ENCODE results near the gene GALNTL6.
"Not testable (repeated sequence)": the region's sequence is repeated elsewhere in the genome, so short reads cannot be mapped to it uniquely, and the experiment has no call there.

GALNTL6 gene

DNA sequence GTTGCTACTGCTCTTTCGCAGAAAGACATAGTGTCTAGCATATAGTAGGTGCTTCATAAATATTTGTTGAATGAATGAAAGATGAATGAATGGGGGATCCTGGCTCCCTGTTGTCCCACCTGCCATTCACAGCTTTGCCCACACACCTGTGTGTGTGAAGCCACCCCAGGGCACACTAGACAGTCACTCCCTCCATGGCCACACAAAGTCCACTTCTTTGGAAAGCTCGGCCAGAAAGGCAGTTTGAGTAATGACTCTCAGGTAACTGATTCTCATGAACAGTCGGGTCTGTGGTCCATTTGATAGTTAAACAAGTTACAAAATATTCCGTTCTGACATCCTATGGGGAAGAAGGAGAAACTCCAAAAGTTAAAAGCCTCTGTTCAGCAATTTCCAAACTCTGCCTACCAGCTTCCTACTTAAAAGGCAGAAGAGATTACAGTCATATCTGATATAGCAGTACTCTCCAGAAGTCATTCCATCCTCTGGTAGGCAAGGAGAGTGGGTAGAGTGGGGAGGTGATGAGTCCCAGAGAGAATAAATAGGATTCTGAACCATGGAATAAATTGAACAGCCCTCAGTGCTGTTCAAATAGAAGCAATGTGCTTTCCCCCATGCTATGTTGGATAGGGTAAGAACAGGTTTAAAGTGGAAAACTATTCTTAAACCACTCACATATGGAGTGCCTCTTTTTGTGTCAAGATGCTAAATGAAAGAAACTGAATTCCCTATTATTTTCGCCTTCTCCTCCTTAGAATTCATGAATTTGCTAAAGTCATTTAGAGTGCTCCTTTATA is 1150.5 kb downstream of the GALNTL6 start:
- Histone ChIP-seq H3K36me3 (ENCODE audit: control insufficient read depth, insufficient read depth, low read length) (no peaks in the 10 kb centered on the region), H3K4me3 (replicated peaks; ENCODE audit: low read depth, low read length) (no peak overlapping the region), H3K27me3 (replicated peaks; ENCODE audit: control insufficient read depth, insufficient read depth, low read length) (no peaks in the 10 kb centered on the region)
- no peak for DNase-seq (ENCODE audit: extremely low read depth, insufficient read length)
- no peak for TF ChIP-seq CTCF (IDR thresholded peaks at IDR 0.05; ENCODE audit: insufficient read depth, low read length, poor library complexity, severe bottlenecking)

- H3K4me3 ChIP-seq (replicated peaks; ENCODE audit: low read depth, low read length); H3K27me3 ChIP-seq (replicated peaks; ENCODE audit: control insufficient read depth, insufficient read depth, low read length); DNase-seq (ENCODE audit: extremely low read depth, insufficient read length); H3K36me3 ChIP-seq (ENCODE audit: control insufficient read depth, insufficient read depth, low read length): not testable (repeated sequence)
Observed at GRCh38 chr4:172970189-172970588, 1157.0 kb downstream of the GALNTL6 start.

GRCh38 chr4:172974586-172974985 is 1161.4 kb downstream of the GALNTL6 start:
- Histone ChIP-seq H3K27me3 (replicated peaks; ENCODE audit: control insufficient read depth, insufficient read depth, low read length) (no peaks in the 10 kb centered on the region), H3K36me3 (ENCODE audit: control insufficient read depth, insufficient read depth, low read length) (no peaks in the 10 kb centered on the region), H3K4me3 (replicated peaks; ENCODE audit: low read depth, low read length) (no peak overlapping the region)
- no peak for DNase-seq (ENCODE audit: extremely low read depth, insufficient read length)
- no peak for TF ChIP-seq CTCF (IDR thresholded peaks at IDR 0.05; ENCODE audit: insufficient read depth, low read length, poor library complexity, severe bottlenecking)

- Histone ChIP-seq H3K36me3 (ENCODE audit: control insufficient read depth, insufficient read depth, low read length) (no peaks in the 10 kb centered on the region), H3K27me3 (replicated peaks; ENCODE audit: control insufficient read depth, insufficient read depth, low read length) (no peaks in the 10 kb centered on the region), H3K4me3 (replicated peaks; ENCODE audit: low read depth, low read length) (no peak overlapping the region)
- TF ChIP-seq CTCF (IDR thresholded peaks at IDR 0.05; ENCODE audit: insufficient read depth, low read length, poor library complexity, severe bottlenecking) = no peak
- DNase-seq (ENCODE audit: extremely low read depth, insufficient read length) = no peak
Observed at GRCh38 chr4:172975651-172976229, 1162.5 kb downstream of the GALNTL6 start.

DNA sequence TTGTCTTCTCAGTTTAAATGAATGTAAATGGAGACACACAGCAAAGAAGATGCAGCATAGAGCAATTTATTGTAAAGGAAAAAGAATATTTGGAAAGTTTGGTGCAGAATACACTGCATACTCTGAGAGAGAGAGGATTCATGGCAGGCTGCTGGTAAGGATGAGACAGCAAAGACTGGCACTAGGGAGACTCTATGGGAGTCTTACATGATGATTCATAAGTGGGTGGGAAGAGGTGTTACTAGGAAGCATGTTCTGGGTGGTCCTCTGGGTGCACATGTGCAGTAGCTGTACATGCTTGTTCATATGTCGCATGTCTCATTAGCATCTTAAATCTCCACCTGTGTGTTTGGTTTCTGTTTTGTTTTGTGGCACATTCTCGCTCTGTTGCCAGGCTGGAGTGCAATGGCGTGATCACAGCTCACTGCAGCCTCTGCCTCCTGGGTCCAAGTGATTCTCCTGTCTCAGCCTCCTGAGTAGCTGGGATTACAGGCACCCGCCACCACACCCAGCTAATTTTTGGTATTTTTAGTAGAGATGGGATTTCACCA is 1164.4 kb downstream of the GALNTL6 start:
- H3K36me3 ChIP-seq (ENCODE audit: control insufficient read depth, insufficient read depth, low read length); H3K4me3 ChIP-seq (replicated peaks; ENCODE audit: low read depth, low read length); H3K27me3 ChIP-seq (replicated peaks; ENCODE audit: control insufficient read depth, insufficient read depth, low read length); DNase-seq (ENCODE audit: extremely low read depth, insufficient read length): not testable (repeated sequence)

- H3K36me3 ChIP-seq (ENCODE audit: control insufficient read depth, insufficient read depth, low read length) = no peaks in the 10 kb centered on the region
- TF ChIP-seq CTCF (IDR thresholded peaks at IDR 0.05; ENCODE audit: insufficient read depth, low read length, poor library complexity, severe bottlenecking) = no peak
- DNase-seq (ENCODE audit: extremely low read depth, insufficient read length) = no peak
- no peak overlapping the region for H3K4me3 ChIP-seq (replicated peaks; ENCODE audit: low read depth, low read length)
- no peaks in the 10 kb centered on the region for H3K27me3 ChIP-seq (replicated peaks; ENCODE audit: control insufficient read depth, insufficient read depth, low read length)
Observed at GRCh38 chr4:172978848-172979247, 1165.6 kb downstream of the GALNTL6 start.
